Measurements from ENCODE around the gene ZFYVE9. TPM values are rescaled to one million over a fixed set of nuclear protein-coding genes. Genes with fewer than 3 reads are reported as not detected.
"Not testable (repeated sequence)": the region's sequence is repeated elsewhere in the genome, so short reads cannot be mapped to it uniquely, and the experiment has no call there.

The ZFYVE9 gene
- total RNA-seq, 1 experiment from 2014 or later: 14.2 TPM

GRCh38 chr1:52204696-52205095, 62.8 kb downstream of the ZFYVE9 start:
- Histone ChIP-seq H3K9me3 (ENCODE audit: control insufficient read depth in 1 of 2, insufficient read depth in 1 of 2, low read depth in 1 of 2, low read length in 2 of 2) (no peaks in the 10 kb centered on the region), H3K4me1 (ENCODE audit: control insufficient read depth in 1 of 2, insufficient read depth in 2 of 2, low read length in 2 of 2) (no peaks in the 10 kb centered on the region), H3K36me3 (ENCODE audit: control insufficient read depth in 1 of 2, insufficient read depth in 2 of 2, low read length in 2 of 2) (no peaks in the 10 kb centered on the region), H2AFZ (ENCODE audit: low read depth, low read length, poor library complexity, severe bottlenecking) (no peak overlapping the region), H3K27ac (ENCODE audit: low read depth, low read length) (no peak overlapping the region), H3K4me3 (replicated peaks in 1 of 2; ENCODE audit: low read depth in 1 of 2, low read length in 2 of 2) (no peak overlapping the region), H3K27me3 (ENCODE audit: insufficient read depth, low read length) (no peaks in the 10 kb centered on the region), H3K9ac (ENCODE audit: low read length) (no peak overlapping the region), H3K4me2 (ENCODE audit: low read length) (no peak overlapping the region), H4K20me1 (ENCODE audit: insufficient read depth) (no peaks in the 10 kb centered on the region), H3K9me2 (ENCODE audit: insufficient read depth) (no peaks in the 10 kb centered on the region), H3K79me2 (ENCODE audit: insufficient read depth, low read length) (no peaks in the 10 kb centered on the region; the same call in 1 of the 2 replicates)
- intact Hi-C loops (cut with micrococcal nuclease): no loop called here
- CTCF ChIA-PET: no interaction called here
- DNase-seq (ENCODE audit: low read depth, low spot score): no peak
- no peak for TF ChIP-seq SRF (IDR thresholded peaks at IDR 0.05; ENCODE audit: low read depth)
- TF ChIP-seq POLR2AphosphoS5 (IDR thresholded peaks at IDR 0.05; ENCODE audit: low read depth, low read length): no peak
- no peak for TF ChIP-seq SIN3A (IDR thresholded peaks at IDR 0.05; ENCODE audit: low read depth)
- TF ChIP-seq ZBTB33 (IDR thresholded peaks at IDR 0.05; ENCODE audit: extremely low read depth, insufficient replicate concordance, low read length): no peak
- TF ChIP-seq EZH2 (IDR thresholded peaks at IDR 0.05): no peak
- TF ChIP-seq ZFX (IDR thresholded peaks at IDR 0.05): no peak
- TF ChIP-seq FOSL1 (IDR thresholded peaks at IDR 0.05; ENCODE audit: low read depth): no peak
- RAD21 ChIA-PET (ENCODE audit: low non-redundant PET in 1 of 2, low total read pairs in 2 of 2, uncharacterized antibody in 2 of 2, unreplicated experiment in 2 of 2): no interaction called here
- BruUV-seq (replicated peaks): no TSS peak
- ATAC-seq: no peak
- POLR2A ChIA-PET: no interaction called here

GRCh38 chr1:52206686-52207085, 64.8 kb downstream of the ZFYVE9 start:
- H2AFZ ChIP-seq (ENCODE audit: low read depth, low read length, poor library complexity, severe bottlenecking); H3K9me3 ChIP-seq (ENCODE audit: control insufficient read depth in 1 of 2, insufficient read depth in 1 of 2, low read depth in 1 of 2, low read length in 2 of 2); ATAC-seq; H3K36me3 ChIP-seq (ENCODE audit: control insufficient read depth in 1 of 2, insufficient read depth in 2 of 2, low read length in 2 of 2); POLR2A ChIA-PET; intact Hi-C loops (cut with micrococcal nuclease); RAD21 ChIA-PET (ENCODE audit: low non-redundant PET in 1 of 2, low total read pairs in 2 of 2, uncharacterized antibody in 2 of 2, unreplicated experiment in 2 of 2); H3K9ac ChIP-seq (ENCODE audit: low read length); DNase-seq (ENCODE audit: low read depth, low spot score); H3K4me2 ChIP-seq (ENCODE audit: low read length); H3K79me2 ChIP-seq (ENCODE audit: insufficient read depth, low read length); H4K20me1 ChIP-seq (ENCODE audit: insufficient read depth); H3K4me1 ChIP-seq (ENCODE audit: control insufficient read depth in 1 of 2, insufficient read depth in 2 of 2, low read length in 2 of 2); H3K4me3 ChIP-seq (replicated peaks in 1 of 2; ENCODE audit: low read depth in 1 of 2, low read length in 2 of 2); H3K27ac ChIP-seq (ENCODE audit: low read depth, low read length); H3K27me3 ChIP-seq (ENCODE audit: insufficient read depth, low read length); H3K9me2 ChIP-seq (ENCODE audit: insufficient read depth); BruUV-seq (replicated peaks); CTCF ChIA-PET: not testable (repeated sequence)

Data from HCT116 (cell line).